GM10847 (cell line): ENCODE data around the gene RHEBL1.

ENCODE experiments used
- POLR2A ChIP-seq: IDR thresholded peaks from 2 replicates; pipeline ENCODE4 v1.6.1; 2011; ENCODE audit not compliant: insufficient read length; ENCODE audit errors: extremely low read depth

The RHEBL1 gene

DNA sequence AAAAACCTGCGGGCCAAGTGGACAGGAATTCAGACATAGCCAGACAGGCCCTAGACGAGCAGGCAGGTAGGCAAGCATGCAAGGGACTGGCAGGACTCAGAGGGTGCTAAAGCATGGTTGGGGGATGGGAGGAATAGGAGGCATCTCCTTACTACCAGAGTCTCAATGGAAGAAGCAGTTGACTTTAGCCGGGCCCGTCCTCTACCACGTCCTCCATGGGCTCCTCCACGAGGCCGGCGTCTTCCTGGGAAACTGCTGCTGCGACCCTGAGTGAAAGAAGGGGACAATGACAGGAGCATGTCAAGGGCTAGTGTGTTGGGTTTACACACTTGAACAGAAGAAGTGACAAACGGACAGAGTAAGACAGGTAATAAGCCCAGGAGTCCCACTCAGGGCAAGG, 20.8 kb downstream of the RHEBL1 start:
- no peak for TF ChIP-seq POLR2A

DNA sequence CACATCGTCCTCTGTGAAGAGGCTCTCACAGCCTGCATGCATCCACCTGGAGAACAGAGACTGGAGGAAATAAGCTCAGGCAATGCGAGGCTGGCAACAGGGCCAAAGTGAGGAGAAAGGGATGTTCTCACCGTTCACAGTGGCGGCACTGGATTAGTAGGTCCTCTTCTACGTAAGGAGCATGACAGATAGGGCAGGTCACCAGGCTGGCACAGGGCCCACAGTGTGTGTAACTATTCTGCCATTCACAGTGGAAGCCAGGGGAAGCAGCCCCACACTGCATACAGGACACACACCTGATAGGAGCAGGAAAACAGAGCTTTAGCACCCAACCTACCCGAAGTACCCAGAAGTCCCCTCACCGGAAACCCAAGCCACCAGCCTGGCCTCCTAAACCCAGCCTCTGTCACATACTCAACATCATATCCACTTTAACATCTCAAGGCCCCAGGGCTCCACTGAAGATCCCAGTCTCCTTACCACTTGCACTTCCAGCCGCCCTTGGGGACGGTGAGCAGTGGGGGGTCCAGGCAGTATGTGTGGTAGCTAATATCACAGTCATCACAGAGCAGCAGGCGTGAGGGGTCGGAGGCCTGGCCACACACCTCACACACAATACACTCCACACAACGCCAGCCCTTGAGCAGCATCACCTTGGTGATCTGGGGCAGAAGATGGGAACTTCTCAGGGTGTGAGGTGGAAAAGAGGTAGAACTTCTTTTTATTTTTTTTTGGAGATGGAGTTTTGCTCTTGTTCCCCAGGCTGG, 23.5 kb downstream of the RHEBL1 start:
- TF ChIP-seq POLR2A, result no peak

DNA sequence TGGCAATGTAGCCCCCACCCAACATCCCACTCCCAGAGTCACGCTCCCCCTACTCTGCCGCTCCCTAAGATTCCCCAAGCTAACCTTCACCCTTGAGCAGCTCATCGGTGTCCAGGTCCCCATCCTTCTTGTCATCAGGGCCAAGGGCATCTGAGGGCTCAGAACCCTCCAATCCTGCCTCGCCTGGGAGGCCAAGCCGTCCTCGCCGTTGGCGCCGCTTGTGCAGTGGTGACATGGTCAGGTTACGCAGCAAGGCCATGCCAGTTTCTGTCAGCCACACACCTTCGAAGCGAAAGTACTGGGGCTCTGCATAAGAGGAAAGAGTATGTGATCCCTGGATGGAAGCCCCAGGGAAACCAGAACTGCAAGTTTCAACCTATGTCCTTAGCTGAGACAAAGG, 25.1 kb downstream of the RHEBL1 start:
- no peak for TF ChIP-seq POLR2A

DNA sequence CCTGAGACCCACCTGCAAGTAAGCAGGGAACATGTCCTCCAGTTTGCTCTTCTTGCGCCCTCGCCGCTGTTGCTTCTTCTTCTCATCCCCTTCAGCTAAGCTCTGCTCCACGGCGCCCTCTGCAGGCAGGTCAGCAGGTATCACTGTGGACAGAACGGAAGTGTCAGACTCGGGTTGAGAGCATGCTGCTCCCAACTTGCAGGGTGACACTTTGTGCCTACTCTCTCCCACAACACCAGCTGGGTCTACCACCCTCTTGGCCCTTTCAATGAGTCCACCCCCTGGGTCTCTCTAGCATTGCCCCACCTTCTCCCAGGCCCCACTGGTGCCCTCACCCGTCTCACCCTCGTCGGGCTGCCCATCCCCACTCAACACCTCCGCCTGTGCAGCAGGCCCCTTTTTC, 25.9 kb downstream of the RHEBL1 start:
- no peak for TF ChIP-seq POLR2A

DNA sequence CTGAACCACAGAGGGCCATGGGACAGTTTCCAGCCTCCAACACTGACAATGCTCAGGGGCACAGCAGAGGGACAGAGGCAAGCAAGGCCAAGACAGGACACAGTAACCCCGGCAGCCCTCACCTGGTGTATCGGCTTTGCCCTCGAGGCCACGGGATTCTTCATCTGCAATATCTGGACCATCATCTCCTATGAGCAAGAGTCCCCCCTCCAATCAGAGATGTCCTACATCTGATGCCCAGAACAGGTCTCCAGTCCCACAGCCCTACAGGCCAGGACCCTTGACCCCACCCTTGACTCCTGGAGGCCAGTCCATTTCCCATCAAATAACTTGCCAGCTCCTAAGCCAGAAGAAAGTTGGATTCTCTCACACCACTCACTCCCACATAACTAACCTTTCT, 26.5 kb downstream of the RHEBL1 start:
- TF ChIP-seq POLR2A, result no peak

DNA sequence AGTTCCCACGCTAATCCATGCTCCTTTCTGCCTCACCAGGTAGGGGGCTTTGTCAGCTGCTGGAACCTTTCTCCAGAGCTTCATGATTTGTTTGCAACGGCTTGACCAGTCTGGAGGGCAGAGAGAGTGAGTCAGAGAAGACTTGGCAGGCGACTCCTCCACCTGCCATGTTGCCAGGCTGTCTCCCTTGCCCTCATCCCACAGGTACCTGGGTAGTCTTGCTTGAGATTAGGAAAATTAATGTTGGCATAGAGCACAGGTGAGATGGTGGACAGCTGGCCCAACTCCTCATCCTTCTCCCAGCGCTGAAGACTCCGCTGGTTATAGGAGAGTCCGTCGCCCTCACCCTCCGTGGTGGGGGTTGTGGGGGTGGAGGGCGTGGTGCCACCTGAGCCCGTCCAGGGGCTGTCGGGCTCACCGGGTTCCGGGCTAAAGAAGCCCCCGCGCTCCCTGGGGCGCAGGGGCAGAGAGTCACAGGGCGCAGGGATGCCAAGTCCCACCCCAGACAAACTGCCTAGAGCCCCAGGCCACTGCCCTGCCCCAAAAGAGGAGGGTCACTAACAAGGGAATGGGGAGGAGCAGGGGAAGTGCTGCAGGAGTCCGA, 27.8 kb downstream of the RHEBL1 start:
- no peak for TF ChIP-seq POLR2A

DNA sequence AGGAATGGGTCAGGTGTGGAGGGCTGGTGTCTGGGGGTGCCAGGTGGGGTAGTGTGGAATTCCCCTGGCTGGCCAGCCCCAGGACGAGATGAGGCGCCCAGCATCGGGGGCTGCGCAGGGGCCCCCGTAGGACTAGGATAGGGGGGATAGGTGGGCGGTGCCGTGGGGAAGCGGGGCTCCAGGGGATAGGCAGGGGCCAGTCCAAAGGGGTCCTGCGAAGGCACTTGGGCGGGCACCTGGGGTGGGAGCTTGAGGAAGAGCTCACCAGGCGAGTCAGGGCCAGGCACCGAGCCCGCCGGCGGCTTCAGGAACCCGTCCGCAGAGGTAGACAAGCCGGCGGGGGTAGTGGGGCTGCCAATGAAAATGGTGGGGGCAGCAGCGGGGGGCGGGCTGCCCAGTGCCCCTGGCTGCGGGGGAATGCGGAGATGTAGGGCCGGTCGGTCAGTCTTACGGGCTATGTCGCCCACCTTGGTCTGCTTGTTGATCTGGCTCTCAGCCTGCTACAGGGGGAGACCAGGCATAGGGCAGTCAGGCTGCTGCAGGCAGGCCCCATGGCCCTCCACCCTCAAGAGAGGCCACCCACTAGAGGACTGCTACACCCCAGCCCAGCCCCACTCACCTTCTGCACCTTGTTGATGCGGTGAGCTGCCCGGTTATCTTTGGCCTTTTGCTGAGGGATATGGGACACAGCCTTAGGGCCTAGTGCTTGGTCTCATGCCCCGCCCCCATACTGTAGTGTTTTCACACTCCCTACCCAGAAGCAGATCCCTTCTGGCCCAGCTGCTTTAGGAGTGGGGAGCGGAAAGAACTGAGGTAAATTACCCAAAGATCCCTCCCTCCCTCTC, 28.5 kb downstream of the RHEBL1 start:
- no peak for TF ChIP-seq POLR2A

DNA sequence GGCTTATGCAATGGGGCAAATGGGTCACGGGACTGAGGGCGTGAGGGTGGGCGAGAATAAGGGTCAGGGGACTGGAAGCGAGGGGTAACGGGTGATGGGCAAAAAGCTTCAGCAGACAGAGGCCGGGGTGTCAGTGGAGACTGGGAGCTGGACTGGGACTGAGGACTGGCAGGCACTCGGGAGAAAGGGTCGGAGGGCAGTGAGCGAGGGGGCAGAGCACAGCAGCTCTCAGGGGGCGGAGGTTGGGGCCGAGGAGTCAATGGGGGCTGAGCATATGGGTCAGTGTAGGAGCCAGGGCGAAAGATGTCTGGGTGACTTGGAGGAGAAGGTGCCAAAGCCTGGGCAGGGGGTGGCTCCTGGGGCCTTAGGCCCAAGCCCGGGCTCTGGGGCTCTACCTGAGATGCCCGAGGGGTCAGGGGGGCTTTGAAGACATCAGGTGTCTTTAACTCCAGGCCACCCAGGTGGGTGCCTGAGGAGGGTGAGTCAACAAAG, 29.4 kb downstream of the RHEBL1 start:
- no peak for TF ChIP-seq POLR2A

DNA sequence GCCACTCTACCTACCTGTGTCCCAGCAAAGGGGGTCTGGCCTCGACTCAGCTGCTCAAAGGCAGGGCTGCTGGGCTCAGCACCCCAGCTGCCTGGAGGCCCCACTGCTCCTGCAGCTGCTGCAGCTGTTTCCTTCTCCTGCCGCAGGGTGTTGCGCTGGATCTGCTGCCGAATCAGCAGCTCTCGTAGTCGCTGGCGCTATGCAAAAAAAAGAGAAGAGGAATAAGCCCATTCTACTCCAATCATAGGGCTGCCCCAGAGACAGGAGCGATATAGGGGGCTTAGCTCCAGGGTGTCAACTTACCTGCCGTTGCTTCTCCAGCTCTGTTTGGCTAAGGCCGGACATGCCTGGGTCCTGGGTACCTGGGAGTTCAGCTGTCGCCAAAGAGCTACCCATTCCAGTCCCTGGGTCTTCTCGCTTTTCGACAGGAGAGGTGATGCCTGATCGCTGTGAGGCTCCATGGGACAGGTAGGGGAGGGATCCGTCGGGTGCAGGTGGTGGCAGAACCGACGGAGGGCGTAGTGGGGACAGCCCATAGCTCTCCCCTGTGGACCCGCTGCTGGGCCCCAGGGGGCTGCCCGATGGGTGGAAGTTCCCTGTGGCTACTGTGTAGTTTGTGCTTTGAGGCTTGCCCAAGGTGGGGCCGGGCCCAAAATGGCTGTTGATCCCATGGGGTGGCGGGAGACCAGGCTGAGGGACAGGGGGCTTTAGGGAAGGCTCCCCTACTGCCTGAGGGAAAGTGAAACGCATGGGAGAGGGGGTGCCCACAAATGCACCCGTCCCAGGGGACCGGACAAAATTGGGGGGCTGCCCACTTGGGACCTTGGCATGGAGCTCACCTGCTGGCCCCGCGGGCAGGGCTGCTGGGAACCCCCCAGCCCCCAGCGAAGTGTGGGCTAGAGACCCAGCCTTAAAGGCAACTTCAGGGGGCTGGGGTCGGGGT, 30.1 kb downstream of the RHEBL1 start:
- TF ChIP-seq POLR2A, result no peak

DNA sequence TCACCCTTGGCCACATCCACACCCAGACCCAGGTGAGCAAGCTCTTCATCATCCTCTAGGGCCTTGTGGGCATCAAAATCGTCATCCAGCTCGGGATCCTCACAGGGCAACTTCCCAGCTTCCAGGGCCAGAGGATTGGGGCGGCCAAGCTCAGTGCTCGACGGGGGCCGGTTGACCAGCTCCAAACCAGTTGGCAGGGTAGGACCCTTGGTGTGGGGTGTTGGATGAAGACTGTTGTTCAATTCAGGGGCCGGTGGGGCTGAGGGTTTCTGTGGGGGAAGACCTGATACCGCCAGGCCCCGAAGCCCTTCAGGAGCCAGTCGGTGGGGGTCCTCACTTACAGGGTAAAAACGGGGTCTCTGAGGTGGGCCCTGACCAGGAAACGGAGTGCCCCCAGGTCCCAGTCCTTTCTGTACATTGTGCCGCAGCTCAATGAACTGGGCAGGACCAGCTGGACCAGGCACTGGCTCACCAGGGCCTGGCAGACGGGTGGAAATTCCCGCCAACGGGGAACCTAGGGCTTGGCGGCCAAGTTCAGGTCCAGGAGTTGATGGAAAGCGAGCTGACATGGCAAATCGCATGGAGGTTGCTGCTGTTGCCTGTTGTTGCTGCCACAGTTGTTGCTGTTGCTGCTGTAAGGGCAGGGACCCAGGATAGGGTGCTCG, 31.4 kb downstream of the RHEBL1 start:
- TF ChIP-seq POLR2A, result no peak

DNA sequence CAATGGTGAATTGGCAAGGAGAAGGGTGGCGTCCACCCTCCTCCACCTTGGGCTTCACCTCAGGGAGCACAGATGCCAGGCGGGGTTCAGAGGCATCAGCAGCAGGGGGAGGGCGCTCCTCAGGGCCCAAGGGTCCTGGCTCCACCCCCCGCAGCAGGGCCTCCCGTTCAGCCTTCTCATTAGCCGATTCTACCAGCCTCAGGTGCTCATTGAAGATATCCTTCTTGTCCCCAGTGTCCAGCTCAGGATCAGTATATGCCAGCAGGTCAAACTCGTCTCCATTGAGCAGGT, 31.9 kb downstream of the RHEBL1 start:
- no peak for TF ChIP-seq POLR2A

DNA sequence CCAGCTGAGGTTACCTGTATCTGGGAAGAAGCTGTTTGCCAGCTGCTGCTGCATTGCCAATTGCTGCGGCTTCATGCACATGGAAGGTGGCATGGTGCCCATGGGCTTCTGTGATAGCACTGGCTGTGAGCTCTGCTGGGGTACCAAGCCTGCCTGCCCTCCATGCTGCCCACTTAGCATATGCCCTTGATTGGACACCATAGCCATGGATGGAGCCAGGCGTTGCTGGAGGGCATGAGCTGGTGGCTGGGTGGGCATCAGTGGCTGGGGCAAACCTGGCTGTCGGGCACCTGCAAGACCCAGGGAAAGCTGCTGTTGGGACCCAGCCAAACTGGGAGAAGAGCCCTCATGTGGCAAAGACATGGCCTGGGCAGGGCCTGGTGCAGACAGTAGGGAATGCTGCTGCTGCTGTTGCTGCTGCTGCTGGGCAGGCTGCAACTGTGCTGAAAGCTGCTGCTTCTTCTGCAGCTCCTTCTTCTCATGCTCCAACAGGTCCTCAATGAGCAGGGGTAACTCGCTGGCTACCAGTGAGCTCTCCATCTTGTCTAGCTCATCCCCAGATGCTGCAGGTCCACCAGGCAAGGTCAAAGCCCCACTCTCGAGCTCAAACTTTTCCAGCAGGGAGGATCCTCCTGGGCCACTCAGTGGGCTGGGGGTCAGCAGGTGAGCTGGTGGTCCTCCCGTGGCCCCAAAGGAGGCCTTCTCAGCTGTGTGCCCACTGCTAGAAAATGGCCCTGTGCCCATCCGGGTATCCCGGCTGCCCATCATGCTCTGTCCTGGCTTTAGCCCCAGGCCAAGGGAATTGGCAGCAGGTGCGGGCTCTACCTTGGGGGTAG, 32.5 kb downstream of the RHEBL1 start:
- TF ChIP-seq POLR2A, result no peak

DNA sequence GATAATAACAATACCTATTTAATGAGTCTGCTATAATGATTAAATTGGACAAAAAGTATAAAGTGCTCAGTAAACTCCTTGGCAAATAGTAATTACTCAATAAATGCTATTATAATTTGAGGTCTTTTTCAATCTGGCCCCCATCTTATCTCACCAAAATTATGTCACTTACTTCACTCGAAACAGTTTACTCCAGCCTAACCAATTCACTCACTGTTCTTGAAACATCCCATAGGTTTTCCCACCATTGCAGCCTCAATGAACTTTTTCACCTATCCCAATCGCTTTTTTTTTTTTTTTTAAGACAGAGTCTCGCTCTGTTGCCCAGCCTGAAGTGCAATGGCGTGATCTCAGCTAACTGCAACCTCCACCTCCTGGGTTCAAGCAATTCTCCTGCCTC, 33.8 kb downstream of the RHEBL1 start:
- no peak for TF ChIP-seq POLR2A

DNA sequence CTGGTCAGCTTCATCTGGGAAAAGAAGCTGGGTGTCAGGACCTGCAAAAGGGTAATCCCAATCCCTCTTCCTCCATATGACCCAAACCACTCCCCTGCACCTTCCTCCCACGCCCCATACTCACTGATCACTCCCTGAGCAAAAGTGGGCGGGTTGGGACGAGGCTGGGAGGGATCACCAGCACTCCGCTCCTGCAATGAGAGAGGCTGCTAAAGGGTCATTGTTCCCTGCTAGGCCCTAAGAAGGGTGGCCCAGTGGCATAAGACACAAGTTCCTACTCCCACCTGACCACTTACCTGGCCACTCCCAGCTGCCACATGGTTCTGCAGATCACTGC, 35.5 kb downstream of the RHEBL1 start:
- no peak for TF ChIP-seq POLR2A

DNA sequence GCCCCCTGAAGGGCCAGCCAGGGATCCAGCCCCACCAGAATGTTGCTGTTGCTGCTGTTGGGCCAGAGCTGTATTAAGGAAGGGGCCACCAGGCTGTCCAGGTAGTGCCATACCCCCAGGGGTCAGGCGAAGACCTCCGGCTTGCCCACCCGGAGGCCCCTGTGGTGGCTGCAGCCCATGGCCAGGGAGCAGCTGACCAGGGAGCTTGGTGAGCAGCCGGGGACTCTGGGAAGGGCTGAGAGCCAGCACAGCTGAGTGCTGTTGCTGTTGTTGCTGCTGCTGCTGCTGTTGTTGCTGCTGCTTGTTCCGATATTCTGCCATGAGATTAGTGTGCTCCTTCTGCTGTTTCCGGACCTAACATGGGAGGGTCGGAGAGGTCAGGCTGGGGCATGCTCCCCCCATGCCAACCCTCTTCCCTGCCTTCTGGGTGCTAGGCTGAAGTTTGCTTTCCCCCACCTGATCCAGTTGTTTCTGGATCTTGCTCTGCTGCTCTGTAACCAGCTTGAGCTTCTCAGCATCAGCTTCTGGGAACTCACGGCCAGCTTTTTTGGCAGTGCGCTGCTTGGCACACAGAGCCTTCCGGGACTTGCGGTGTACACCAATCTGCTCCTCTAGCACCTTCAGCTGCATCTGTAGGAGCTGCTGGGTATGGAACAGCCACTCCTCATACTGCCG, 36.0 kb downstream of the RHEBL1 start:
- TF ChIP-seq POLR2A, result no peak
